Left colon (tissue), 2 donors: ENCODE results near the gene OR52I2. TPM values are rescaled to one million over a fixed set of nuclear protein-coding genes. Genes with fewer than 3 reads are reported as not detected.

ENCODE experiments used
- ATAC-seq: fragments of 200-7000 bp; cut with Tn5 transposase; one replicate; pipeline ENCODE4 v1.9.1; 2020; ENCODE audit warnings: mild to moderate bottlenecking, moderate library complexity
- DNase-seq, 2 donors: peaks; one replicate each; pipeline ENCODE4 v3.0.0-alpha.2; 2020
- intact Hi-C, 2 donors: fragments of 100-400 bp; cut with DNase I in 1 of 2; cut with micrococcal nuclease in 1 of 2; formaldehyde crosslinking; loops; one replicate each; pipeline versions ENCODE4 v1.11.2 to v1.14.0; 2022; cut with DNase I, micrococcal nuclease
- total RNA-seq, 2 donors: library from RNA; stranded (reverse); fragmentation: NEBNext Ultra II Directional; extraction: Animal tissue kit (Norgen Biotek cat#: 25700); gene quantifications; one replicate each; pipeline ENCODE4 v1.2.1, GENCODE V29; 2021
- donor health status: DM: no; HTN: no; CAD: no.
- donor health status: DM: yes; HTN: yes; CAD: no.

OR52I2 gene
- total RNA-seq, 2 donors from 2014 or later: not detected

DNA sequence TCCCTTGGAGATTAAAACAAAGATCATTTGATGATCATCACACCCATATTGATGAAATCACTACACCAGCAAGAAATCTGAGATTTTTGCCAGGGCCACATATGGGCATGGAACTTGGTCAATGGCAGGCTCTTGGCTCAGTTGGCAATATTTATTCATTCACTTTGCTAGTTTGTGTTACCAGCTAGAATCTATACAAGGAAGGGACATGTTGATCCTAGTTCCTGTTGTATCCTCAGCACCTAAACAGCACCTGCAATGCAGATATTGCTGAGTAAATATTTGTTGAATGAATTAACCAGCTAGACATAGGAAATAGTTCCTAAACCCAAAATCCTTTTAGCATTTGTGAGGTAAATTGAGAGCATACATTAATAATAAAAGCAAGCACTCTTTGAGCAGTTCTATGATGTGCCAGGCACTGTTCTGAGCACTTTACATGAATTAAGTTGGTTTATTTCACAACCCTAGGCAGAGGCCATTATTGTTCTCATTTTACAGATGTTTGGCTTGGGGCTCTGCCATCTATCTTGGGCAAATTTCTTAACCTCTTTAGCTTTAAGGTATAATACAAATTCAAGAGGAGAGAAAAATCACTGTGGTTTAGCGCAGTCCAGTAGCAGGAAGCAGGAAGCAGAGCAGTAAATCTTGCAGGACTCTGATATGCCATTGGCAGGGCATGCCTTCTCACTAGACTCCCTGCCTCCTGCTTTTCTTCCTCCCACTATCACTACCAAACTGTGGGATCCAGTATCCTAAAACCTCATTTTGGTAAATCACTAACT lies 24.9 kb downstream of the OR52I2 start:
- DNase-seq (peak in 1 of 2 donors; percentile 12), ATAC-seq (peak; percentile 69)
- intact Hi-C loops: no loop called here

DNA sequence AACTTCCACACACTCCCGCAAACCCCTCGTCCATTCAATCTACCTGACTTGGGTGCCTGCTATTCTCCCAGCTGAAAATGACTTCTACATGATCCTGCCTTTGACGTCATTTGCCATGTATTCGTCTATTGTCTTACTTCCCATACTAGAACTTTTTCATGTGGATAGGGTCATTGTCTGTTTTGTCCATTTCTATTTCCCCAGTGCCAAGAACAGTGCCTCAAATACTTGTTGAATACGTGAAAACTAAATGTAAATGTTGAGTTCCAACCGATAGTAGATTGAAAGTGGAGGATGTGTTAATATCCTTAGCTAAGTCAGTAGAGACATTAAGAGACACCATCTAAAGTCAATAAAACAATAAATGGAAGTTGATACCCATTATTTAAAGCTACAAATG lies 25.6 kb downstream of the OR52I2 start:
- intact Hi-C loops: no loop called here
- no peak for DNase-seq
- peak; percentile 3 for ATAC-seq

DNA sequence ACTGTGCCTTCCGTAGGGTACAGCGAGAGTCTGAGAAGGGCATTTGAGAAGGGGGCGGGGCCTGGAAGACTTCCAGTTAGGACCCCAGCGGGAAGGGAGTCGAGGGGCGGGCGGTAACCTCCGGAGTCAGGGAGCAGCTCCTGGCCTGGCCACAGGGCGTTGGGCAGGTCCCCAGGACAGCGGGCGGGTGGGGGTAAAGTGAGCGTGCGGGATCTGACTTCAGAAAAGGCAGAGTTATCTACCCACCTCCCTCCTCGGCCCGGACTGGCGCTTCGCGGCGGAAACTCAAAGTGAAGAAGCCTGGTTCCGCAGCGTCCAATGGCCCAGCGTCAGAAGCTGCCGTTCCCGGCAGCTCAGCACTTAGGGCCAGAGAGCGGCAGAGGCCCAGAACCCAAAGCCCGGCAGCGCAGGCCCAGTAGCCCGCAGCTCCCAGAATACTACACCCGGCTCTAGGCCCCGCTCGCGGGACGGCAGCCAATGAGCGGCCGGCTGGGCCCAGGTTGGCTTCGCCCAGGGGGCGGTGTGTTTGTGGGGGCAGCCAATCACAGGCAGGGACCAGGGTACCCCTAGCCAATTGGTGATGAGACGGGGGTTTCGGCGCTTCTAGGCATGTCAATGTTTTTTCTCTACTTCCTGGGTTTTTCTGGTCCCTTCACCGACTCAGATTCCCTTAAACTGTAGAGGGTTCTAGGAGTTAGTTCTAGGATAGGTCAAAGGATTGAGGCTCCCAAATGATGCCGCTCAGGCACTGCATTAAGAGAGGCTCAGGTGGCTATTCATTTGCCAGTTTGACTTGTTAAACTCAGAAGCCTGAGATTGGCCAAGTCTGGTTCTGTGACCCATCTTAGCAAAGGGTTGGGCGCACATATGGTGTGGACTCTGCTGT lies 26.5 kb downstream of the OR52I2 start, which contains the start of gene TRIM68:
Gene TRIM68 (minus strand): TSS at position 451 of the 886 bp plus-strand sequence. CDS start 2,727 bp downstream, outside the sequence.
- DNase-seq (peak; percentile 95 to 96), ATAC-seq (peak; percentile 97)
- intact Hi-C loops: no loop called here

DNA sequence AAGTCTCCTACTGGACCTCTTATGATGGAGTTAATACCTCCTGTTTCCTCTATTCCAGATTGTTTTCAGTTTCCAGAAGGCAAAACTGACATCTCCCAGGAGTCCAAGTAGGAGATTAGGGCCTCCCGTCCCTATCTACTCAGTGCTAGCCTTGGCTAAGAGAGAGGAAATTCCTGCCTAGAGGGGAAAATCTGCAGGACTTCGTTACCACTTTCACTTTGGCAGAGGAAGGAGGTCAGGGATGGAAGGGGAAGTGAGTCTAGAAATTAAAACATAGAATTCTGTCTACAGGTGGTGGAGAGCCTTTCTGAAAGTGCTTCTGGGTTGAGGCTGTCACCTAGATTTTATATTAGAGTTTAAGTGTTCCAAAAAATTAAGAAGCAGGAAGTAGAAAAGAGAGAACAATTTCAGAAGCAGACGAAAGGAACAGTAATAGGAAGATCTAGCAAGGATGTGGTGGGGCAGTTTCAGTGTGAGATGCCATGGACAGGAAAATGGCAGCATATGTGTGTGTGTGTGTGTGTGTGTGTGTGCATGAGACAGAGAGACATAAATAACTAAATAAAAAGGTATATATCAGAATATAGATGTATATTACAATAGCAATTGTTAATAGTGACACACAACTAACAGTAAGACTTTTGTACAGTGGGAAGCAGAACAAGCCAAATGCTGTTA lies 28.9 kb downstream of the OR52I2 start:
- ATAC-seq (no peak), DNase-seq (no peak)
- intact Hi-C loops: no loop called here

DNA sequence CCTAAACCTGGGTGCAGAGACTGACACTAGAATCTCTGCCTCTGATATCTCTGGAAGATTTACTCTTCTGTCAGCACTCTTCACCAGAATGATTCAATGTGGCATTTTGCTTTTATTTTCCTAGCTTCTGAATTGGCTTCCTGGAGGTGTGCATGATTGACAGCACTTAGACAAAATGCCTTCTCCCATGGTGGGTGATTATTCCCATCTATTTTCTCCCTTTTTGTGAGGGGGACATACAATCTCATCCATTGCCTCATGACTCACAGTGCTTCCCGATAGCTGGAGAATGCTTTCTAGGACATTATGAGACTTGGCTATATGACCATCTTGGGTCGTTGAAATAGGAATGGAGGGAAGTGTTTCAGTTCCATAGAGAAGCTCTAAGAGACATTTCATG lies 30.4 kb downstream of the OR52I2 start:
- DNase-seq (no peak), ATAC-seq (no peak)
- intact Hi-C loops: no loop called here

DNA sequence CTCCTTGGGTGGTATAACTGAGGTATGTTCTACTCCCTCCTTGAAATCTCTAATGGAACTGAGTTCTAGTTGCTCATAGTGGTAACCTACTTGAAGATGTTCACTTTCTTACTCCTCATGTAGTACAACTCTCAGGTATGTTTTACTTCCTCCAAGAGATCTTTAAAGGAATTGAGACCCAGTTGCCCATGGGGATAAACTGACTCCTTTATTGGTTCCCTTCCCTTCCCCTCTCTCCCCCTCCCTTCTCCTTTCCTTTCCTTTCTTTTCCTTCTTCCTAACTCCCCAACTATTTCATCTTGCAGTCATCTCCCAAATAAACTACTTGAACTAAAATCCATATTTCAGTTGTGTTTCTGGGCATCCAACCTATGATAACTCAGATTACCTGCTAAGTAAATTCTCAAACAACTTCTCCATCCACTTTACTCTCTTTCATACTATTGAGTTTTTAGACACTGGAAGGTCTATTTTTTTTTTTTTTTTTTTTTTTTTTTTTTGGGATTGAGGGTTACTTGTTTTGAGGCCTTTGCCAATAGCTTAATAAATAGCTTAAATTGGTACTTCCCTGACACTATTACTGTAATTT lies 34.4 kb downstream of the OR52I2 start:
- ATAC-seq (no peak), DNase-seq (no peak)
- intact Hi-C loops: no loop called here

DNA sequence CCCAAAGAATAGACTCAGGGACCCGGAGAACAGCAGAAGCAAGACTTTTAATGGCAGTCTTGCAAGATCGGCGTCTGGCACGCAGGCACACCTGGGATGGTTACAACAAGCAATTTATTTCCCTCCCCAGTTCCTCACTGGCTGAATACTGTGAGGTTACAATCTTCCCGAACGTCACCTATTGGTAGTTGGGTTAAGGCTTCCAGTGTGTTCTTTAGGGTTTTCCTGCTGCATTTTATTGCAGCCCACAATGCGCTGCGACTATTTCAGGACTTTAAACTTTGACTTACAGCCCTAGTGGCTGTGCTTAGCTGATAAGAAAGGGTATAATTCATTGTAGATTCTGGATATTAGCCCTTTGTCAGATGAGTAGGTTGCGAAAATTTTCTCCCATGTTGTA lies 38.0 kb downstream of the OR52I2 start:
- ATAC-seq (peak; percentile 99), DNase-seq (peak in 1 of 2 donors; percentile 8)
- intact Hi-C loops: no loop called here

DNA sequence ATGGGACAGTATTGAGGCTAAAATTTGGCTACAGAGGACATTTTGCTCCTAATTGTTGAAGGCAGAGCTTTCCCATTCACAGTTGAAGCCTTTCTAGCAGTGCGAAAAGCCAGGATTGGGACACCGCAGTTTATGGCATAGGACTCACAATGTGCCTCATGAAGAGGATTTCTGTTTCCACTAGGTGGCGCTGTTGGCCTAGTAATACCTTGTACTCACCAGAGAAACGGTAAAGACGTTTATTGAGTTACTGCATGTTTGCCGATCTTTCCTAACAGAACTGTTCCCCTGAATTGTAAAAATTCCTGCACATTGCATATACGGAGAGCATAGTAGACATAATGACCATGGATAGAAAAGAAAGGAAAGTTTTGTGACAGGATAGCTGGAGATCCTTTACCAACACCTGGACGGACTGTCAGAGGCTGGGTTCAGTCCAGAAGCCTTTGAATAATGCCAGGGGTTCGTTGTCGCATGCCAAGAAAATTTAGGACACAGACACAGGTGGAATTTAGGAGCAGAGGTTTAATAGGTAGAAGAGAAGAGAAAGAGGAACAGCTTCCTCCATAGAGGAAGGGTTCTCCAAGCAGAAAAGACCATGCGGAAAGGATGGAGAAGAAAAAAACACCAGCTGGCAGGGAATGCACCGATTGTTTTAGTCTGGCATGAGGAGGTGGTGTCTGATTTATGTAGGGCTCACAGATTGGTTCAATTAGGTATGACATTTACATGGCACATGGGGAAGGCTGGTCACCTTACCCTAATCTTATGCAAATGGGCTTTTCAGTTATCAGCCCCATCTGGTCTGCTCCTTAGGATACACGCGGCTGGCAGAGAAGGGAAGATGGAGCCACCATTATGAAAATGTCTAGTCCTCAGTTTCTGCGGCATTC lies 44.9 kb downstream of the OR52I2 start:
- intact Hi-C loops: loop anchor here in 1 of 2 donors (5.0 kb wide), 1 partner anchor 376 kb away; no protein-coding TSS in a partner anchor
- peak; percentile 87 for ATAC-seq

DNA sequence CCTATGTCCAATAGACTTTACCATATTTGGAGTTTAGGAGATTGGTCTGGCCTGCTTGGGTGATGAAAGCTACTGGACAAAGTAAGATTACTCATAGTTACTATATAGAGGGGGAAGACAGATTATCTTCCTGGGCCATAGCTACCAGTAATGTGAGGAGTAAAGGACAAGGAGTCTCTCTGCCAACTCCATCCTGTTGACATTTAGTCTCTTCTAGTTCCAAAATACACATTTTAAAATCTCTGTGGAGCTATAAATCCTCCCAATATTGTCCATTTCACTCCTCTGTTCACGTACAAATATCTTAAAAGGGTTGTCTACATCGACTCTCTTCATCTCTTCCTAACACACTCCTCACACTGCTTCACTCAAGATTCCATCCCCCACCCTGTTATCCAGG lies 54.6 kb downstream of the OR52I2 start:
- ATAC-seq (no peak), DNase-seq (no peak)
- intact Hi-C loops: no loop called here

More for the DNA sequence above, 44.9 kb downstream of the OR52I2 start:
- peak; percentile 47 to 77 for DNase-seq

DNA sequence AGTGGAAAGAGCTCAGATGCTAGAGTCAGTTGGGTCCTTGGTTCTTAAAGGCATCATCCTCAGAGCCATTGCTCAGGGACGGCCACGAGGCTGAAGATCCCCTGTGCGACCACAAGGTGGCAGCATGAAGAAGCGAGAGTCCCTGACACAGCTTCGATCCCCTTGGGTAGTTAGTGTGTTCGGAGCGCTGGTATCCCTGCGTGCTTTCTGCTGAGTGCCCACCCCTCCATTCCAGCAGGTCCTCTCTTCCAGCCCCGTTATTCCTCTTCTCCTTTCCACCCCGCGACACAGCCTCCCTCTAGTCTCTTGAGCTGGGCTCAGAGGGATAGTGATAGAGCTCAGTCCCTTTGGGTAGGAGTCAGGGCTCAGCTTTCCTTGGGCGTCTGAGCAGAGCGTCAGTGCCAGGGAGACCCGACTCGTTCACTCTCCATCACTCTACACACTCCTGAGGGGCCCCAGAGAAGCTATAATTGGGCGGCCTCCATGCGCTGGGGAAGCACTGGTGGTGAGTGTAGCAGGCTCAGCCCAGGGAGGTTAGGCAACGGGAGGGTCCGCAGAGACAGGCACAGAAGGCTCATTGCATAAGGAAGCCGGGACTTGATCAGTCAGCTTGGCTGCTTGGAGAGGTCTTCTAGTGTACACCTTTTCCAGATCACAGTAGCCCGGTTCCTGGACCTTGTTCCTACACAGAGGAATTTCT lies 55.6 kb downstream of the OR52I2 start, which contains the start of gene OR51D1:
Gene OR51D1 (plus strand): TSS at position 516 of the 700 bp plus-strand sequence. CDS start 2,314 bp downstream, outside the sequence.
- intact Hi-C loops: no loop called here
- peak; percentile 46 to 69 for DNase-seq
- ATAC-seq: peak; percentile 93

DNA sequence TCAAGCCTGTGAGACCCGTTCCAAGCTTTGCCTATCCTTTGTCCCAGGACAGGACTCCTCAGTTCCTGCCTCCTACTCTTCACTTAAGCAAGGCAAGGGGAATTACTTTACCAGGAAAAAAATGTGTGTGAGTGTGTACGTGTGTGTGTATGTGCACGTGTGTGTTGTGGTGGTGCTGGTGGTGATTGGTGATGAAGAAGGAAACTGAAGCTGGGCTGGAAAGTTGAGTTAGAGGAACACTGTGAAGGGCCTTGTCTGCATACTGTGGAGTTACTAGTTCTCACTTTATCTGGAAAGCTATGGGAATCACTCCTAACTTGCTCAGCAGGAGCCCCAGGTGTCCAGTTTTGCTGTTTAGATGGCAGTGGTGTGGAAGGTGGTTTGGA lies 56.1 kb downstream of the OR52I2 start:
- intact Hi-C loops: no loop called here
- ATAC-seq: no peak
- no peak for DNase-seq

DNA sequence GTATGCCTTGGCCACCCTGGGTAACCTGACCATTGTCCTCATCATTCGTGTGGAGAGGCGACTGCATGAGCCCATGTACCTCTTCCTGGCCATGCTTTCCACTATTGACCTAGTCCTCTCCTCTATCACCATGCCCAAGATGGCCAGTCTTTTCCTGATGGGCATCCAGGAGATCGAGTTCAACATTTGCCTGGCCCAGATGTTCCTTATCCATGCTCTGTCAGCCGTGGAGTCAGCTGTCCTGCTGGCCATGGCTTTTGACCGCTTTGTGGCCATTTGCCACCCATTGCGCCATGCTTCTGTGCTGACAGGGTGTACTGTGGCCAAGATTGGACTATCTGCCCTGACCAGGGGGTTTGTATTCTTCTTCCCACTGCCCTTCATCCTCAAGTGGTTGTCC lies 58.4 kb downstream of the OR52I2 start:
- ATAC-seq: no peak

DNA sequence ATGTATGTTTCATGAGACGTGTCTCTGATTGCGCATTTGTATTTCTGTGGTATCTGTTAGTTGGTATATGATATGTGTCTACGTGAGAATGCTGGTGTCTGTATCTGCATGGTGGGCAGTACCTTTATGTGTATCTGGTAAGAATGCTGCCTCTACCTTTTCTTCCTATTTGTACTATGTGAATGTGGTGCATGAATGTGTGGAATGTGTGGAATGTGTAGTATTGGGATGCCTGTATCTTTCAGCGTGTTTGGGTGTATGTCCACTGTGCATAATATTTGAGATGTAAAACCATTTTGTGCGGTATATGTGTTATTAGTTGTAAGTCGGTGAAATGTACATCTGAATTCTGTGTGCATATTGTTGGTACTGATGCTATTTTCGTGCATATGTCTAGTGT lies 60.0 kb downstream of the OR52I2 start:
- intact Hi-C loops: no loop called here
- DNase-seq (no peak), ATAC-seq (no peak)

More for the DNA sequence above, 58.4 kb downstream of the OR52I2 start:
- DNase-seq: no peak
- intact Hi-C loops: no loop called here

DNA sequence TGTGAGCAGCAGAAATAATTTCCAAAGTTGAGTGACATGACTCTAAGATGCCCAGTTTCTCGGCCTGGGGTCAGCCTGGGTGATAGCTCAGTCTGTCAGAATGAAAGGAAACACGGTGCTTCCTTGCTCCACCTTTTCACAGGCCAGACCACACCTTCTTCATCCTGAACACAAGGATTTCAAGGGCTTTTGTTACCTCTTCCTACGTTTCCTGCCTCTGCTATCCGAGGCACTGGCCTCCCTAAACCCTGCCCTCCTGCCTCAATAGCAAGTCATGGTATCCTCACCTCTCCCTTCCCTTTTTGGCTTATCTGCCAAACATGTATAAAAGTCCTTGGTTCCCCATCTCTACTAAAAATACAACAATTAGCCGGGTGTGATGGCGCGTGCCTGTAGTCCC lies 60.5 kb downstream of the OR52I2 start:
- no peak for DNase-seq
- intact Hi-C loops: no loop called here
- no peak for ATAC-seq
